ENCODE measurements around the gene GOLGA8Q. TPM values are rescaled to one million over a fixed set of nuclear protein-coding genes. Genes with fewer than 3 reads are reported as not detected.
"Not testable (repeated sequence)": the region's sequence is repeated elsewhere in the genome, so short reads cannot be mapped to it uniquely, and the experiment has no call there.

GOLGA8Q gene
- total and polyA plus RNA-seq, 11 donors: 0.37 to 4.4 (median 1.3) TPM; not detected in 3

GRCh38 chr15:30566949-30567348 lies 15.1 kb downstream of the GOLGA8Q start:
- H3K27ac ChIP-seq; intact Hi-C loops (cut with DNase I); H3K9me3 ChIP-seq; H3K27me3 ChIP-seq; H3K4me3 ChIP-seq; ATAC-seq; H3K36me3 ChIP-seq; H3K4me1 ChIP-seq: not testable (repeated sequence)
- 17% methylated on average over 2 of the region's 6 CpGs; no CpG with 5 or more reads in 3 of the 4 donors for WGBS, 4 donors
- TF ChIP-seq CTCF (IDR thresholded peaks at IDR 0.05): peak in 6 of 12 donors; percentile 8 to 34 (median 22)
- peak in 1 of 5 donors; percentile 10 for DNase-seq

GRCh38 chr15:30573012-30573491 lies 21.2 kb downstream of the GOLGA8Q start:
- H3K27me3 ChIP-seq; H3K9me3 ChIP-seq; H3K4me1 ChIP-seq; intact Hi-C loops (cut with DNase I); H3K36me3 ChIP-seq; DNase-seq; H3K27ac ChIP-seq: not testable (repeated sequence)
- peak overlapping the region in 3 of 12 donors; percentile 34 to 42 (median 38) for H3K4me3 ChIP-seq
- no CpG with 5 or more reads among the region's 38 CpGs for WGBS, 4 donors
- ATAC-seq: peak in 3 of 4 donors; percentile 67 to 87 (median 75)

- H3K27me3 ChIP-seq; H3K4me1 ChIP-seq; H3K9me3 ChIP-seq; DNase-seq; intact Hi-C loops (cut with DNase I); H3K36me3 ChIP-seq; H3K27ac ChIP-seq; ATAC-seq; H3K4me3 ChIP-seq: not testable (repeated sequence)
- WGBS, 4 donors: no CpG with 5 or more reads among the region's 6 CpGs
These were observed 27.6 kb downstream of the GOLGA8Q start for GRCh38 chr15:30579394-30579970.

- H3K36me3 ChIP-seq; H3K4me3 ChIP-seq; intact Hi-C loops (cut with DNase I); H3K9me3 ChIP-seq; H3K4me1 ChIP-seq; H3K27ac ChIP-seq; DNase-seq; H3K27me3 ChIP-seq; ATAC-seq: not testable (repeated sequence)
- no CpG with 5 or more reads among the region's 4 CpGs for WGBS, 4 donors
These were observed 28.9 kb downstream of the GOLGA8Q start for GRCh38 chr15:30580716-30581115.

- H3K27me3 ChIP-seq; ATAC-seq; intact Hi-C loops (cut with DNase I); H3K4me3 ChIP-seq; H3K4me1 ChIP-seq; DNase-seq; H3K36me3 ChIP-seq; H3K27ac ChIP-seq; H3K9me3 ChIP-seq: not testable (repeated sequence)
- TF ChIP-seq CTCF (IDR thresholded peaks at IDR 0.05): peak in 10 of 12 donors; percentile 9 to 43 (median 20)
- WGBS, 4 donors: 17 to 31% (median 20%) methylated on average over 2 of the region's 2 CpGs
These were observed 47.1 kb downstream of the GOLGA8Q start for GRCh38 chr15:30598953-30599352.

GRCh38 chr15:30603796-30604195 lies 51.9 kb downstream of the GOLGA8Q start, which contains the start of gene GOLGA8H:
GOLGA8H (plus strand) TSS chr15:30604028; CDS start chr15:30604126, 98 bp downstream.
- H3K36me3 ChIP-seq; H3K4me1 ChIP-seq; DNase-seq; ATAC-seq; intact Hi-C loops (cut with DNase I); H3K27me3 ChIP-seq; H3K9me3 ChIP-seq; H3K27ac ChIP-seq; H3K4me3 ChIP-seq: not testable (repeated sequence)
- WGBS, 4 donors: 87 to 97% (median 95%) methylated on average over 4 to 8 of the region's 8 CpGs

Other genes starting within 250 kb of the GOLGA8Q start
- gene CHRFAM7A, start 158.5 kb upstream of the GOLGA8Q start, total RNA-seq: 1 to 10 TPM in 3 of 9 donors, under 1 TPM in 5, not detected in 1; 0.23 to 5.1 (median 0.63) TPM
- 1 to 10 TPM; 1.6 to 1.7 TPM for gene CHRFAM7A, start 158.5 kb upstream of the GOLGA8Q start, polyA plus RNA-seq
- 1 to 10 TPM; 1.1 to 4.9 (median 1.9) TPM for gene GOLGA8R, start 137.8 kb upstream of the GOLGA8Q start, total RNA-seq
- gene GOLGA8R, start 137.8 kb upstream of the GOLGA8Q start, polyA plus RNA-seq: 1 to 10 TPM in 1 of 2 donors, under 1 TPM in 1; 0.76 to 3.2 TPM
- 1 to 10 TPM in 1 of 9 donors, under 1 TPM in 7, not detected in 1; 0.19 to 1.1 (median 0.53) TPM for gene GOLGA8H, start 52.0 kb downstream of the GOLGA8Q start, total RNA-seq
- 1 to 10 TPM in 1 of 2 donors, under 1 TPM in 1; 0.57 to 1.3 TPM for gene GOLGA8H, start 52.0 kb downstream of the GOLGA8Q start, polyA plus RNA-seq

Data from heart left ventricle (tissue), 16 donors.